HG02885 (cell line): ENCODE data around the gene CPXM2.

Experiments
- ATAC-seq: cut with Tn5 transposase; IDR thresholded peaks from one replicate; pipeline ENCODE4 v1.9.1; 2021; ENCODE audit warnings: mild to moderate bottlenecking; ENCODE audit not compliant: unreplicated experiment, poor library complexity

The CPXM2 gene

DNA sequence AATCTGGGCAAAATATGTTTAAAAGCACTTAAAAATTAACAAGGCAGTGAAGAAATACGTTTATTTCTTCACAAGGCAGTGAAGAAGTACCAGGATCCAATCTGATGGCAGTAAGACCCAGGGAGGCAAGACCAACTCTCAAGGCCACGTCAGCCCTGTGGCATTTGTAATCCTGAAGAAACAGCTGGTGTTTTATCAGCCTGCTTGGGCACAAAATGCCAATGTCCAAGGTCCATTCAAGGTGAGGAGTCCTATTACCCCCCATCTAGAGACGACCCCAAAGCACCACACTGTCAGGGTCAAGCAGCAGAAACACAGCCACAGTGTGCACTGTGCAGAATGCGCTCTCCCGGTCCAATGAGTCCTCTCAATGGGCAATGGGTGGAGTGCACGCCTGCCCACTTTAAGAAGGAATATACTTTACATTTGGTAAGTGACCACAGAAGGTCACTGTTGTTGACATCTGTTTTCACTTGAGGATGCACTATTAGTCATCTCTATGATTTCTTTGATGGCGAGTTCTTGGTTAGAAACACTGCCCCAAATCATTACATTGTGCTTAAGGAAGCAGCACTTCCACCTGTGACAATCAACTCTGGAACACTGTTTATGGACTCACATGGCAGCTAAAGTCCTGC is 12.8 kb downstream of the CPXM2 start:
- no peak for ATAC-seq

DNA sequence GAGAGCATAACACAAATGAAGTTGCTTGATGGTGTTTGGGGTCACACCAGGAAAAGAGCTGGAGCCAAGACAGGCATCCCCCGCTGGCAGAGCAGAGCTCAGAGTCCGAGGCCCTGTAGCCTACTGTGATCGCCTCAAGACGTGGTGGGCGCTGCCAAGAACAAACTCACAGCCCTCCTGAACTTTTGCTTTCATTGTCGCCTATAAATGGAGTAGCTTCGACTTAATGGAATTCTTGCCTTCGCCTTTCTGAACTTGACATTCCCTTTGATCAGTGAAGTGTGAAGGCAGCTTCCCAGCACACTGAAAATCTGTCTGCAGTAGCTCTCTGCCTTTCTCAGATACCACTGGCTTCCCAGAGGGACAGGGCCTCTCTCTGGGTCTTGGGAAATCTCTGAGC is 21.3 kb downstream of the CPXM2 start:
- ATAC-seq: no peak

DNA sequence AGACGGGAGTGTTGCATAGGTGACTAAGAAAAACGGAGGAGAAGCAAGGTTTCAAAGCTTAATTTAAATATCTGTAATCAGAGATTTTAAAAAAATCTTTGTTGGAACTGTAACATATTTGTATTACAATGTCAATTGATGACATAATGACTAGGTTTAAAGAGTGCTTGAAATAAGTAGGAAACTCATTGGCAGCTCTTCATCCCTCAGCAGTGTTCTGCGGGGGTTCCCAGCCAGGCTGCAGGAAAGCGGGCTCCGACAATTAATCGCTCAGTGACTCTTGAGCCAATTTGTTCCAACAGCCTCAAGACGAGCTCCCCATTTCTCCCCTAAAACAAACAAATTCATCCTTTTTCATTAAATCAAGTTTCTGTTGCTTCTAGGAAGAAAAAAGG is 22.6 kb downstream of the CPXM2 start:
- no peak for ATAC-seq

DNA sequence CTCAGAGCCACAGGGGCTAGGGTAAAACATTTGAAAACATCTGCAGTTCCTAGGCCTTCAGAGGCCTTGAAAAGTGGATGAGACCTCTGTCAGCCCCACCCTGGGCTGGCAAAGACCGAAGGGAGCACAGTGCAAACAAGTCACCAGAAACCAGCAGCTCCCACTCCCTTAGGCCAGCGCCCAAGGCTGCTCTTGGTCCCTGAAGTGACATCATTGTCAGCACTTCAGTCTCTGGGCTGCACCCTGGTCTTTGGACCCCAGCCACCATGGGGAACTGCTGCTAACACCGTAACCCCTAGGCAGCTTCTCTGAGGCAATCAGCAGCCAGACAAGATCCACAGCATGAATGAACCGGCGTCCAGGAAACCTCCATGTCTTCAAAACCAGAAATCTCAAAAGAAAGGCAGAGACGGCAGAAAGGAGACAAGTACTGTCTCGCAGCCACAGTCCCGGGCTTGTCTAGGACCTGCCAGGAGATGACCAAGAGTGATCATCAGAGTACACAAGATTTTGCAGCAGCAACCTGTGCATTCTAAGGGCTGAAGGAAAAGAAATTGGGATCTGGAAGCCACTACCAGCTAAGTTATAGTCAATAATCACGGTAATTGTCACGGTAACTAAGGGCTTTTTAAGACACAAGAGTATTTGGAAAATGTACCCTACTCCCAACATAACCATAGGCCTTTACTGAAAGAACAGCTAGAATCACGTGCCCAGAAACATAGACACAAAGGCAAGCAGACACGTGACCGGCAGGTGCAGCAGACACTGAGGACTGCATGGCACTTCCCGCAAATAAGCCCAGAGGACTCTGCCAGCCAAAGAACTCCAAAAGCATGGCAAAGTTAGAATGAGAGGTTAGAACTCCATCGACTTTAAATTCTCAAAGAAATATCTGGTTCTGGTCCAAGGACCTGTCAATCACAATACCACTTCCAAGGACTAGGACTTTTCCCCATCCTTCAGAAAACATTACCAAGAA is 23.3 kb downstream of the CPXM2 start:
- ATAC-seq: no peak

DNA sequence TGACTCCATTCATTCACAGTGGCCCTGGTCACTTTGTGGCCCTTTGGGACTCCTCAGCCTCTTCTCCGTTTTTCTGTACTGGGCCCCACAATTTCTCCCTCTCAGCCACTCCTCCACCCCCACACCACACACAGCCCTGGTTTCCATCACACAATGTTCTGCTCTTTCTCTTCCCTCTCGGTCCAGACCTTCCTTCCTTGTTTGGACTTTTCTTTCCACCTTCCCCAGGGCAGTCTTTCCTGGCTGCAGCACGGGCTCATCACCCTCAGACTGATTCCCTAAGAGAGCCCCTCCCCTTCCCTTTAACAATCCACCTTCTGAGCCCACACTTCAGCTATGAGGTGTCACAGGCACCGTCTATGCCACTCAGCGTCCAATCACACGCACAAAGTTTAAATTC is 25.7 kb downstream of the CPXM2 start:
- ATAC-seq: no peak

DNA sequence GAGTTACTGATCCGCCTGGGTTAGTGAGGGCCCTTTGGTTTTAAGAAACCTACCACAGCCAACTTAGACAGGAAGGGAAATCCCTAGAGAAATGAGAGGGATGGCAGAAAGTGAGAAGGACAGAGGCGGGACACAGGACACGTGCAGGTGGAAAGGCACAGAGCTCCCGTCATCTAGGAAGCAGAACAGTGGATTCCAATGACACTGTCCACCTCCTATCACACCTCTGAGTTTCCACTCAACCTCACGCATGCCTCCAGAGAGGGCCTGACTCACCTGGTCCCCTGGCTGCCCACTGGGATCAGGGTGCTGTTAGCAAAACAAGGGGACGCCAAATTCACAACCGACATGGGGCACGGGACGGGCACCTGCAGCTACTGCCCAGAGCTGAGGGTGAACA is 26.3 kb downstream of the CPXM2 start:
- ATAC-seq: no peak

DNA sequence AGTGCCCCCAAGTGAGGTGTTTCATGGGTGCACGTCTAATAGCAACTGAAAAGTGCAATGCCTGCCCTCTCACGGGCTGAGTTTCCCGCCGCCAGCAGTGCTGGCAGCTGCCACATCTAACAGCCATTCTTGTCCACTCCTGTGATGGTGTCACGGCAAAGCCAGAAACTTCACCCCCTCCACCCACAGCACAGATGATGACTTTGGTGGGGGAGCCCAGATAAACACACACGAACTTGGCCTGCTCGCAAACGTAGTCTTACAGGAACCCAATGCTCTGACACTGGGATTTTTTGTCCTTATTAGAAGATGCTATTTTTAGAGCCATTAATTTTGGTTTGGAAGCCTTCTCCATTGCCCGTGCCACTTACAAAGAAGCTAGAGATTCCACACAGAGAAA is 26.7 kb downstream of the CPXM2 start:
- no peak for ATAC-seq

DNA sequence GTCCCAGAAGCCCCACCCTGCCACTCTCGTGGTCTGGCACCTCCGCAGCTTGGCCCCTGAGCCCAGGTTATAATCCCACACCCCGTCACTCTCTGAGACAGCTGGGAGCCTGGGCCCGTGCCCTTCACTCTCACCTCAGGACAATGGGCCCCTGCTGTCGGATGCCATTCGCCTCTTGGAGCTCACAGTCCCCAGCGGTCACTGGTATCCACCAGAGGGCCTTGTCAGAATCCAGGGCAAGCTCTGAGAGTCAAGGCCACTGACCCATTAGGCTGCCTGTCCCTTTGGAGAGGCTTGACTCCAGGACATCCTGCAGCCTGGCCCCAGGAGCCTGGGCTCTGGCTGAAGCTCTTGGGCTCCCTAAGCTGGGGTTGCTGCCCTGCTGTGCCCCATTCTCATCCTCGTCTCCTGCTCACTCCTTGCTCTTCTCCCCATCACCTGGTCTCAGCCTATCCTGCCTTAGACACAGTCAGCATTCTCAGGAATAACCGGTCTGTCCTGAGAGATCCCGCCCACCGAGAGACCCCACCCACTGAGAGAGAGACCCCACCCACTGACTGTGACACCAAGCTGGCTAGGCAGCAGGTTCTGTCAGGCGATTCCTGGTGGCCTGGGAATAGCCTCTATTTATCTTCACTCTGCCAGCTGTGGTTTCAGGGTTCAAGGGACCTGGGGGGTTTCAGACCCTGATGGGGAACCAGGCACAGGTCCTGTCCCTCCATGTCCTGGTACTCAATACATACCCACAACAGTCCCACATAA is 27.7 kb downstream of the CPXM2 start:
- ATAC-seq: no peak

DNA sequence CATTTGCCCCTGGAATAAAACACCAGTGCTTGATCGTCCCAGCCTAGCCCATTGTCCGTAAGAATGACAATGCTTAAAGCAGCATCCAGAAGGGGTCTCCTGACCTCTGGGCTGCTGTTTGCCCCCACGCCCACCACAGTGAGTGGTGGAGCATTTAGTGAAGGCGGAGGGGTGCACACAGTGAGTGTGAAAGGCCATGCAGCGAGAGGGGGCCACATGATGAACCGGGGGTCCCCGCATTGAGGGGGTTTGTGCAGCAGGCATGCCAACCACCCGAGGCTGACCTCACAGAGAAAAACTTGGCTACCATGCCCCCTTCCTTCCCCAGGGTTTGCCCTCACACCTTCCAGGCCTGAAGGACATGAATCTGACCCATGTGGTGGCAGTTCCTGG is 28.4 kb downstream of the CPXM2 start:
- no peak for ATAC-seq

DNA sequence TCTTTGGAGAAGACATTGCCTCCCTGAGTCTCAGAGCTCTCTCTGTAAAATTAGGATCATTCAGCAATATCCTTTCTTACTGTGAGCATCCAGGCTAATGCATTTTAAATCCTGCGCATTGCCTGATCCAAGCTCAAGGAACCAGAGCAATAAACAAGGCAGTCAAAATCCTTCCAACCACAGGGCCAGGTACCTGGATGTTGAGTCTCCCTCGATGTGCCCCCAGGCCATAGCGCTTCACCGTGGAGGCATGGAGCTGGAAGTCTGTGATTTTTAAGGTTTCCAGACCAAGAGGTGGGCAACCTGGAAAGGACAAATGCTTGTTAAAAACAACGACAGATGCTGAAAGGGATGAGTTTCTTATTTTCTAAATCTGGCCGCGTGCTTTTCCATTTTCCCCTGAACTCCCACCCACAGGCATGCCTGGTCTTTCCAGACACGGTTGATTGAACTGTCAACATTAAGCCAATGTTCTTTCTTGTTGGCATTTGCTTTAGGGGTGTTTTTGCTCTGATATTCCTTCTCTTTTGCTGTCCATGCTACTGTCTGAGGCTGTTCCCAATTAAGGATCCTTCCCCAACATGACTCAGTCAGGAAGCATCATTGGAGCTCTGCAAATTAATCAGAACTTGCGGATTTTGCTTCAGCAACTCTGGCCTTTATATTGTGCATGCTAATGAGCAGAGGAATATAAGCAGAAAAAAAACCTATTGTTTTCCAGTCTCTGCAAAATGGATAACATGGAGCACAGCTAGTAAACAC is 29.0 kb downstream of the CPXM2 start:
- ATAC-seq: no peak

DNA sequence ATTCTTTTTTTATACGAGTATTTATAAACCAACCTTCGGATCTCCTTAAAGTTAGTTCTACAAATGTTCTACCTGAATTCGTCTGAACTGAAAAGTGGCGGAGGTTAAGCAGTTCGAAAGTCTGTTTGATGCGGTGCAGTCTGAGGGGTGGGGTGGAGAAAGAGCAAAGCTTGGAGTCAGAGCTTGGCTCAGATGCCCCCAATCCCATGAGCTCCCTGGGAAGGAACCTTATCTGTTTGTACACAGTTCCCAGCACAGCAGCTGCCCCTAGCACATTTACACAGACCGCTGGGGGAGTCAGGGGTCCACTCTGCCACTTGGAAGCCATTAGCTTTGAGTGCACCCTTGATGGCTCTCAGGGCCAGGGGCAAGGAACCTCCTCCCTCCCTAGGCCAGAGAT is 30.8 kb downstream of the CPXM2 start:
- ATAC-seq: no peak

DNA sequence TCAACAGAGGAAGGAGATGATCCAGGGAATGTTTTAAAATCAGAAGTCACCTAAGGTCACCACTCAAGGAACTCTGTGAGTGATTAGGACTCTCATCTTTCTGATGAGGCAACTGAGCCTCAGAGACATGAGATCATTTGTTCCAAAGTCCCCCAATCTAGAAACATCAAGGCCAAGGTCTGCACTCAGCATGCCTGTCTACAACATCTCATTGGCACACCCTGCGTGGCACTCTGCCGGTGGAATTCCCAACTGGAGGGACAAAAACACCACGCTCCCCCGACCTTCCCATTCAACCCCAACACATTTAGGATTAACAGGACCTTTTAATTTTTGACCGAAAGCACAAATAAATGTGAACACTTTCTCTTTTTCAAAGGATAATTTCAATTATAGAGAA is 31.4 kb downstream of the CPXM2 start:
- no peak for ATAC-seq

DNA sequence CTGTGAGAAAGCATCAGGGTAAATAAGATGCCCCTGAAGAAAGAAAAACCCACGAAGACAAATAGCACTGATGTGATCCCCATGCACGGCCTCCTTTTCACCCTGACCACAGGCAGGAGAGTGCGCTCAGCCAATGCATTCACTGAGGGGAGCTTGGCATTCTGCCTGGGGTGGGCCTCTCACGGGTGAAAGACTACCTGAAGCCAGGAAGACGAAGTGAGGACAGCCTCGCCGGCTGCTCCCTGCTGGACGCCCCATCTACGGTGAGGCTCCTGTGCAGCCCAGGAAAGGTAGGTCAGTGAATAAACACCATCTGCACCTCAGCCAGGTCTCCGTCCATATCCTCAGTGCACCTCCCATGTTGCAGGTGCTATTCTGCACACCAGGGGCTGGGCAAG is 32.0 kb downstream of the CPXM2 start:
- no peak for ATAC-seq

DNA sequence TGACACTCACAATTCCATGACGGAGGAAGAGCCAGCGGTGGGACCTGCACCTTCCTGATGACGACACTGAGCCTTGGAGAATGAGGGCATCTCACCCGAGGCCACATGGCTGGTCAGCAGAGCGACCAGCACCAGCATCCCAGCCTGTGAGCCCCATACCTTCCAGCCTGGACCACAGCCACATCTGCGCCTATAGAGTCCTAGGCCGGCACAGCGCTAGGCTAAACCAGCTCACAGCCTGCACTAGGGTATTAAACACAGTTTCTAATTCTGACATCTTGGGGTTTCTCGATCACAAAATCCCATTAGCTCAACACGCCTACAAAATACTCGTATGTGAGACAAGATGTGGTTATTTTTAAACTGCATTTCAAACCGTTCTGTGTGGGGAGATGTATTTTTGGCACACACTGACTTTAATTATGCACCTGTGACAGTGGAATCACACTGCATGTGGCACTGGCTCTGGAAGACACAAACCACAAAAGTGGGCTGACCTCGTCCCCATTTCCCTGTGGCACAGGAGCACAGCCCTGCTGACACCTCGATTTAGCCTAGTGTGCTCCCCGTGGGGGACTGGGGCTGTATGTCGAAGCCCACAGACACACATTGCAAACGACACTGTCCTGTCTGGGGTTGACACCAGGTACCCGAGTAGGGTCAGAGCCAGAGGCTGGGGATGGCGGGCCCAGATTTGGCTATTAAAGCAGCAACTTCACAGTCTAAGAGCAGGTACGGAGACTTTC is 32.5 kb downstream of the CPXM2 start:
- no peak for ATAC-seq

DNA sequence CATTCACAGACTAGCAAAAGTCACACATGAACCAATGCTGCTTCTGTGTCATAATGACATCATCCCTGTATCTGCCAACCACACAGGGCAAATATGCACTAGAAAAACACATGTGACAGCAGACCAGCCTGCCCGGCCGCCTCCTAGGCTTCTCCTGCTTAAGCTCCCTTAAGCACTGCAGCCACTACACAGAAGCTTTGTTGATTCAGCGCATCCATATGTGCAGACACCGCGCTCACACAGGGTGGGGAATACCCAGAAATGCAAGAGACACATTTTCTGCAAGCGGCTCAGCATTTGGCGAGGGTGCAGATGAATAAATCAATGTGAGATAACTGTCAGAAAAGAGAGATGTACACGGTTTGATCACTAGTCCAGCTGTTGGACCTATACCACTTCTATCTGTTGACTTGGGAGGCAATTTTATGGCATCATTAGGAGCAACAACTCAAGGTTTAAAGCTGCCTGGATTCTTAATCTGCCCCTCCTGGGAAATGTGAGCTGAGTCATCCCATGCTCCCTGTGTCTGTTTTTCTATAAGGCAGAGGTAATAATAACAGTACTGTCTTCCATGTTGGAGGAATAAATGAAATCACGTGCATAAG is 33.4 kb downstream of the CPXM2 start:
- ATAC-seq: no peak

DNA sequence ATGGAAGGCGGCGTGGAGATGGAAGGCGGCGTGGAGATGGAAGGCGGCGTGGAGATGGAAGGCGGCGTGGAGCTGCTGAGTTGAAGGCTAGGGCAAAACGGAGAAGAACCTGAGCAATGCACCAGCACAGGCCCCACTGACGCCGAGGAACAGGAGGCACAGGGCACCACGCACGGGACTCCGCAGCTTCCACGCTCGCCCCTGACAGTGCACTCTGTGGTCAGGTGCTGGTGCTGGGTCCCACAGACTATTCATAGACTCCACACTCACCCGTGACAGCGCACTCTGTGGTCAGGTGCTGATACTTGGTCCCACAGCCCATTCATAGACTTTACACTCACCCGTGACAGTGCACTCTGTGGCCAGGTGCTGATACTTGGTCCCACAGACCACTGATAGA is 34.0 kb downstream of the CPXM2 start:
- no peak for ATAC-seq

DNA sequence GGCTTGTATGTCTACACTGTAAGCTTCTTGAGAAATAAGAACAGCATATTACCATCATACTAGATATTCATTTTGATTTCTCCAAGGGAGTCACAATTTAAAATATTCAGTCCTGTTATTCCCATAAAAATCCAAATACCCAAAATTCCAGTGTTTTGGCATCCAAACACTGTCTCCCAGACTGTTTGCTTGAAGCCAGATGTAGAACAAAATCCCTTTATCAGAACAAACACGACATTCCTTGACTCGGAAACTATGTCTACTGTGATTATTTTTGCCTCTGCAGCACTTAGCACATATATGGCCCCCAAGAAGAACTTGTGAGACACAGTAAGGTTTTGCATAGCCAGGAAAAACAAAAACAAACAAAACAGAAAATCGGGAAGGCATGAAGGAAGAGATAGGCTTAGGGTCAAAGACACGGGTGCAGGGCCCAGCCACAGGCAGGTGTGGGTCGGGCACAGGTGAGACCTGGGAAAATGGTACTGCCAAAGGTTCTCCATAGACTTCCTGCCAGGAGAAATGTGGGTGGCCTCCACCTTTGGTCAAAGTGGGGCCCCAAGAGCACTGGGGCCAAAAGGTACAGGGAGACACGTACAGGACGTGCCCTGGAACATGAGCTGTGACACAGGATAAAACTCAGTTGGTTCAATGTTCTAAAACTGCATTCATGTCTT is 36.5 kb downstream of the CPXM2 start:
- ATAC-seq: no peak

DNA sequence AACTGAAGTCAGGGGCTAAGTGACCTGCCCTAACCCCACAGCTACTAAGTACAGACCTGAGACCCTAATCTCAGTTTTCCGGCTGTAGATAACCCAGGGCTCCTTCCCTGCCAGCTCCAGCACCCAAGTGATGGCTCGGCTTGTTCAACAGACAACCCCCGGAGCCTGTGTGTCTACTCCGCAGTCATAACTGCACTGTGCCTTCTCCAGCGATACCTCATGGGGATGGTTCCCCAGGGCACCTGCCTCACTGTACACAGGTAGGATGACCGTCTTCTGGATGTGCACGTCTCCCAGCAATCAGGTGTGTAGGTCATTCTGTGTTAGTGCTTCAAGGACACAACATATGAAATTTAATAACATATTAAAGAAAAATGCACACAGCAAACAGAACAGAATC is 37.1 kb downstream of the CPXM2 start:
- no peak for ATAC-seq

DNA sequence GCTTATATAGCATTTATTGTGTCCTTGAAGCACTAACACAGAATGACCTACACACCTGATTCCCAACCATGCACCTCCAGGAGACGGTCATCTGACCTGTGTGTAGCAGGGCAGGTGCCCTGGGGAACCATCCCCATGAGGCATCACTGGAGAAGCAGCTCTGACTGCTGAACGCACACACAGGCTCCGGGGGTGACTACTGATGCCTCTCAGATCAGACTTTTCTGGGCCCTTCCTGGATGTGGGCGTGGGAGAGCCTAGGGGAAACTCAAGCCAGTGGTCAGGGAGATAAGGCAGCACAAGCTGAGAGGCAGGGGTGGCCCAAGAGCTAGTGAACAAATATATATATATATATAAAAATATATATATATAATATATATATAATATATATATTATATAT is 37.6 kb downstream of the CPXM2 start:
- no peak for ATAC-seq
